ENCODE measurements around the gene NSD2. TPM values are rescaled to one million over a fixed set of nuclear protein-coding genes. Genes with fewer than 3 reads are reported as not detected.

The NSD2 gene
- total RNA-seq, 3 donors from 2014 or later = 84.0 to 97.0 (median 91.0) TPM

DNA sequence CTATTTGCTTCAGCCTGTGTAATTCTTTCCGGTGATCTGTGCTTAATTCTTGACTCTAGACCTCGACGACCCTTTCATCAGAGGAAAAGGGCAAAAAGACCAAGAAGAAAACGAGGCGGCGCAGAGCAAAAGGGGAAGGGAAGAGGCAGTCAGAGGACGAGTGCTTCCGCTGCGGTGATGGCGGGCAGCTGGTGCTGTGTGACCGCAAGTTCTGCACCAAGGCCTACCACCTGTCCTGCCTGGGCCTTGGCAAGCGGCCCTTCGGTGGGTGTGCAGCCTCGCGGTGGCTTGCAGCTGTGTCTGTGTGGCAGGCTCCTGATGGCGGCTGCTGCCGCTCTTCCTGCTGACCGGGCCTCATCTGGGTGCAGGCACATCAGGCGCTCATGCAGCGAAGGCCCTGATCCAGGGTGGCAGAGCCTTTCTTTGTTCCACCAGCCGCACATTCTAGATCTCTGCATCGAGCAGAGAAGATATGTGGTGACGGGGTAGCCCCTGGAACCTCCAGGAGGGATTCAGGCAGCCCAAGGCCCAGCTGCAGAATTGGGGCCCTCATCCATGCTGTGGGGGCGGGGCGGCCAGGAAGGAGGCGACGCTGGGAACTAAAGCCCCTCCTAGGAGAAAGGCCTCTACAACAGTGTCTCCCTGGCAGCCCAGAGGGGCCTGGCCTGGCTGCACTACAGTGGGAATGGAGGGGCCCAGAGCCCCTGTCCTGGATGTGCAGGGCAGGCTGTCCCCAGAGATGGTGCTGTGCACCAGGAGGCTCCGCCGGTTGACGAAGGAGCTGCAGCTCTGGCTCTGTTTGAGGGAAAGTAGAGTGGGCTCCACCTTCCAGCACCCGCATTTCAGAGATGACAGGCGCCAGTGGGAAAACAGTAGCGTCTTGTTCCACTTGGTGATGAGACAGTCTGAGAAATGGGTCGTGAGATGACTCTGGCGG is 105.5 kb downstream of the NSD2 start:
- Mint-ChIP-seq H3K4me3 (no peak overlapping the region), H3K27me3 (ENCODE audit: low read depth) (no peaks in the 10 kb centered on the region), H3K4me1 (ENCODE audit: low read depth) (no peaks in the 10 kb centered on the region), H3K36me3 (ENCODE audit: insufficient read depth) (peaks cover 20% of the 10 kb centered on the region), H3K9me3 (no peaks in the 10 kb centered on the region)
- DNase-seq = no peak
- no peak for ATAC-seq

DNA sequence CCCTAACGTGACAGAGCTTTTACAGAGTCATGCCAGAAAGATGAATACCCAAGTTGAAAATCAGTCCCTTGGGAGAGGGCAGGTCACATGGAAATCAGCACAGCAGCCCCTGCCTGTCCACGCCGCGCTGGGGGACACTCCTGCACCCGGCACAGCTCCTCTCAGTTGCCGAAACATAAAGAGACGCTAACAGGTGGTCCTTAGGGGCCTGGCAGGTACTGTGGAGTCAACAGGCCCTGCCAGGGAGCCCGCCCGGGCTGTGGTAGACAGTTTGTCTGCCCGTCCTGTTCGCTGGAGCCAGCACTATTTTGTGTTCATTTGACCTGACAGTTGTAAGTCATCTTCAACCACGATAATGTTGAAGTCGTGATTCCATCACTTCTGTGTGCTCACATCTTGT is 107.0 kb downstream of the NSD2 start:
- H3K4me3 Mint-ChIP-seq = no peak overlapping the region
- H3K4me1 Mint-ChIP-seq (ENCODE audit: low read depth) = no peaks in the 10 kb centered on the region
- no peaks in the 10 kb centered on the region for H3K27me3 Mint-ChIP-seq (ENCODE audit: low read depth)
- no peaks in the 10 kb centered on the region for H3K9me3 Mint-ChIP-seq
- ATAC-seq (no peak), DNase-seq (no peak)
- peaks cover 27% of the 10 kb centered on the region for H3K36me3 Mint-ChIP-seq (ENCODE audit: insufficient read depth)

DNA sequence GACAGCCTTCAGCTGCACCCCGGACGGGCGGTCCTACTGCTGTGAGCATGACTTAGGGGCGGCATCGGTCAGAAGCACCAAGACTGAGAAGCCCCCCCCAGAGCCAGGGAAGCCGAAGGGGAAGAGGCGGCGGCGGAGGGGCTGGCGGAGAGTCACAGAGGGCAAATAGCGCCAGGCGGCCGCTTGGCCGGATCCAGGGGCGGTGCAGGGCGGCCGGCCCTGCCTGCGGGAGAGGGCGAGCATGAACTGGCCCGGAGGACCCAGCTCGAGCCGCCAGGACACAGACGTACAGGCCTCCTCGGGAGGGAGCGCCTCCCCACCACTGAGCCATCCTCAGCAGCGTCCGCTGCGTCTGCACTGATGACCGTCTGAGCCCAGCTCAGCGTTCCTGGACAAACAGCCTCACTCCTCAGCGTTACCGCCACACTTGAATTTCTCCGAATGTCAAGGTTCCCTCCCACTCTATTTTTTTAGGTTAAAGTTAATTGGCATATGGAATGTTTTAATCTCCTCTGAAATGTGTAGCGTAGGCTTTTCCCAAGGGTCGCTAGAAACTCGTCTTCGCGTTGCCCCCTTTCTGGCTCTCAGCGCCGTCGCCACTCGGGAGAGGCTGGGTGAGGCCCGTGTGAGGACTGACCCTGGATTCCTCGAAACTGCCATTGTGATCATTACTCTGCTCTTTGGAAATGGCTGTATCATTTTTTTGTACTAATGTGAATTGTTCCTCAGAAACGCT is 107.7 kb downstream of the NSD2 start:
- ATAC-seq (no peak), DNase-seq (no peak)
- Mint-ChIP-seq H3K36me3 (ENCODE audit: insufficient read depth) (peaks cover 27% of the 10 kb centered on the region), H3K9me3 (no peaks in the 10 kb centered on the region), H3K4me1 (ENCODE audit: low read depth) (no peaks in the 10 kb centered on the region), H3K4me3 (no peak overlapping the region), H3K27me3 (ENCODE audit: low read depth) (no peaks in the 10 kb centered on the region)

DNA sequence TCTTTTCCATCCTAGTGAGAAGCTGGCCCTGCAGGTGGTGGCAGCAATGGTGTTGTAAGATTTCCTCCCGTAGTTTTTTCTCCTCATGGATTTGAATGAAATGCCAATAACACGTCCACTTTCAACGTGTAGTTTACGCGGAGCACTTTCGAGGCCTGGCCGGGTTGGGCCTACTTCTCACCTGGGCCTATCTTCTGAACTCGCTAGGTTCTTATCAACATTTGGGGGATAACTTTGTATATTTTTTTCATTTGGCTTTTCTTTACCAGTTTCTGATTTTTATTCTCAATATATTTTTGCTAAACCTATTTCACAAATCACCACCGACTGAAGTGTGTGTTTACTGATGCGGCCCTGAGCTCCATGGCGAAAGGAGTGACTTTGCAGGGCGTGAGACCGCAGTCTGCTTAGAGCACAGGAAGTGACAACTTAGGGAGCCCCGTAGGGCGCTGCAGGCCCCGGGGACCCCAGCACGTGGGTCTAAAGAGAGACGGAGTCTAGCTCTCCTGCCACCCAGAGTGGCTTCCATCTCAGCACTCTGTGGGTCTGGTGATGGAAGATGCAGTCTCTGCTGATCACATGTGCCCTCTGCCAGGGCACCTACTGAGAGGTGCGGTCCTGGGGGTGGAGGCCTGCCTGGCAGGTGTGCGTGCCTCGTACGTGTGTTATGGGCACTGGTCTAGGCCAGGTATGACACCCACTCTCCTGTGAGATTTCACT is 108.4 kb downstream of the NSD2 start:
- Mint-ChIP-seq H3K27me3 (ENCODE audit: low read depth) (no peaks in the 10 kb centered on the region), H3K4me3 (no peak overlapping the region), H3K9me3 (no peaks in the 10 kb centered on the region), H3K36me3 (ENCODE audit: insufficient read depth) (peaks cover 30% of the 10 kb centered on the region), H3K4me1 (ENCODE audit: low read depth) (no peaks in the 10 kb centered on the region)
- no peak for ATAC-seq
- DNase-seq = no peak

DNA sequence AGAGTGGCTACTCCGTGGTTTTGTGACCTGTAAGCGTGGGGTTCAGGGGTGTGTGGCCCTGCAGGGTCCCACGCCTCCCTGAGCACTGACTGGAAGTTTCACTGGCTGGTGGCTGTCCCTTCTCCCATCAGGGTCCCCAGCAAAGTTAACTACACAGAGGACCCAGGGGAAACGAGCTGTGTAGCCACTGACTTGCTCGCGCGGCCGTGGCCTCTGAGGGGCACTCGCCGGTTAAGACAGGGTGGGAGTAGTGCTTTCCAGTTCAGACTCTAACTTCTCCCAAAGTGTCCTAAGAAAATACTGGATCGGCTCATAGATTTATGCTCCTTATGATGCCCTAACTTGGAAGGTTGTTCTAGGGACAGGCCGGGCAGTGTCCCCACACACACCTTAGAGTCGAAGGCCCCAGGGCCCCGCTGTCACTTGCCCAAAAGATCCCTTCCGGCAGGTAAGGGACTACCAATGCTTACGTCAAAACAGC is 109.4 kb downstream of the NSD2 start:
- Mint-ChIP-seq H3K4me3 (no peak overlapping the region), H3K4me1 (ENCODE audit: low read depth) (no peaks in the 10 kb centered on the region), H3K9me3 (no peaks in the 10 kb centered on the region), H3K27me3 (ENCODE audit: low read depth) (no peaks in the 10 kb centered on the region), H3K36me3 (ENCODE audit: insufficient read depth) (peaks cover 30% of the 10 kb centered on the region)
- no peak for ATAC-seq
- DNase-seq = no peak

DNA sequence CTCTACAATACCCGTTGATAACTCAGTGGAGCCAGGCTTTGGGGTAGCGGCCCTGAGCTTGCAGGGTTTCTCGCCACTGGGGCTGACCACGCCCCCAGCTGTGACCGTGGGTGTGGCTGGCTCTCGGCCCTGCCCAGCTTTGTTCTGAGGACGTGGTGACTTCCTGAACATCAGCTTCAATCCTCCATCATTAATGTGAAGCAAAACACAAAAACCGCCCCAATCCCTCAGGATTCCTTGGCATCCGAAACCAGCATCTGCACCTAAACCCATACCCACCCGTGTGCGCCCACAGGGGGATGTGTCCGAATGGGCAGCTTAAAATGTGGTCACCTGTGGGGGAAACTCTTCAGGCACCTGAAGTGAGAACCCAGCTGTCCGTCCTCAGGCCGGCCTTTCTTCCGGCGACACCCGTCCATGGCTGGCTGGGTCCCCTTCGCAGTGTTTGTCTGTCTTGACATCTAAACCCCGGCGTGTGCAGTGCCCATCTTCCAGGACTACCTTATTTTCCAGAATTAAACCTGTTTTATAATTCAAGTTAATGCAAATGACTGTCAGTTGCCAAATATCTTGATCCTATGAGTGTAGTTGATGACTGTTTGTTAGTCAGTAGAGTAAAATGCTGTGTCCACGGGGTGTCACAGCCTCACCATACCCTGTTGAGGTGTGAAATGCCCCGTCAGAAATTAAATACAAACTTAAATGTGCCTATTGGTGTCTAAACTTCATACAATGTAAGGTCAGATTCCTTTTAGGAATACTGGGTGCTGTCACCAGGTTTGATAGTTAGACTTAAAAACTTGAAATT is 110.3 kb downstream of the NSD2 start:
- no peak for ATAC-seq
- H3K27me3 Mint-ChIP-seq (ENCODE audit: low read depth) = no peaks in the 10 kb centered on the region
- no peaks in the 10 kb centered on the region for H3K4me1 Mint-ChIP-seq (ENCODE audit: low read depth)
- no peak for DNase-seq
- peaks cover 26% of the 10 kb centered on the region for H3K36me3 Mint-ChIP-seq (ENCODE audit: insufficient read depth)
- no peak overlapping the region for H3K4me3 Mint-ChIP-seq
- no peaks in the 10 kb centered on the region for H3K9me3 Mint-ChIP-seq

DNA sequence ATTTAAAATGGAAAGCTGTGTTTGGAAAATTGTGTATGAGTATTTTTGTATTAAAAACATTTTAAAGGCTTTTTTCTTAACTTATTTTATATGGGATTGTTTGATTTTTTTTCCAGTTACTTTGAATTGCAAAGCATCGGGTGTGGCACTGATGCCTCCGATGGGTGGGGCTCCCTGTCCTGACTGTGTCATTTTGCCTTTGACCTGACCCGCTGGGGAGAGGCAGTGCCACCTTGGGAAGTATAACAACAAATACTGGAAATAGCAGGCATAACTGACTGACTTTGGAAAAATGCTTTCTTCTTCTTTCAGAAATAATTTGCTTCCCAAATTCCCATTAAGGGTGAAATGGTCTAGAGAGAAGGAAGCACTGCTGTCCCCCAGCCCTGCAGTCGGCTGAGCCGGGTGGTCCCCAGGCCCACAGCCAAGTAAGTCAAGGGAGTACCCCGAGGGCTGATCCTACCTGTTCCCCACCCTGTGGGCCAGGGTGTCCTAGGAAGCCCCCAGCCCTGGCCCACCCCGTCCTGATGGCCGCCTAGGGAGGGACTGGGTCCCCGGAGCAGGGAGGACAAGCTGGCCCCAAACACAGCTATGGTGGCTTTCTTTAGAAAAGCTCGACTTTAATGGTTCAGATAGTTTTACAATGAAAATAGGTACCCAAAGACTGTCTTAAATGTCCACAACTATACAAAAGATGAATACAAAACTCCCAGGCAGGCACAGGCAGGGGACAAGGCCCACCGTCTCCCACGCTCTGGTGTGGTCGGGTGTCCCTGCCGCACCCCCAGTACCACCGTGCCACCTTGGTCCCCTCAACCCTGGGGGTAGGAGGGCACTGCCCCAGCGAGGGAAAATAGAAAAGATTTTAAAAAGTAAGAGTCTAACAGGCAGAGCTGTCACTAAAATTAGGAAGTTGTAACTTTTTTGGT is 111.2 kb downstream of the NSD2 start:
- Mint-ChIP-seq H3K36me3 (ENCODE audit: insufficient read depth) (peaks cover 26% of the 10 kb centered on the region), H3K4me3 (no peak overlapping the region), H3K9me3 (no peaks in the 10 kb centered on the region), H3K27me3 (ENCODE audit: low read depth) (no peaks in the 10 kb centered on the region), H3K4me1 (ENCODE audit: low read depth) (no peaks in the 10 kb centered on the region)
- ATAC-seq (no peak), DNase-seq (no peak)

DNA sequence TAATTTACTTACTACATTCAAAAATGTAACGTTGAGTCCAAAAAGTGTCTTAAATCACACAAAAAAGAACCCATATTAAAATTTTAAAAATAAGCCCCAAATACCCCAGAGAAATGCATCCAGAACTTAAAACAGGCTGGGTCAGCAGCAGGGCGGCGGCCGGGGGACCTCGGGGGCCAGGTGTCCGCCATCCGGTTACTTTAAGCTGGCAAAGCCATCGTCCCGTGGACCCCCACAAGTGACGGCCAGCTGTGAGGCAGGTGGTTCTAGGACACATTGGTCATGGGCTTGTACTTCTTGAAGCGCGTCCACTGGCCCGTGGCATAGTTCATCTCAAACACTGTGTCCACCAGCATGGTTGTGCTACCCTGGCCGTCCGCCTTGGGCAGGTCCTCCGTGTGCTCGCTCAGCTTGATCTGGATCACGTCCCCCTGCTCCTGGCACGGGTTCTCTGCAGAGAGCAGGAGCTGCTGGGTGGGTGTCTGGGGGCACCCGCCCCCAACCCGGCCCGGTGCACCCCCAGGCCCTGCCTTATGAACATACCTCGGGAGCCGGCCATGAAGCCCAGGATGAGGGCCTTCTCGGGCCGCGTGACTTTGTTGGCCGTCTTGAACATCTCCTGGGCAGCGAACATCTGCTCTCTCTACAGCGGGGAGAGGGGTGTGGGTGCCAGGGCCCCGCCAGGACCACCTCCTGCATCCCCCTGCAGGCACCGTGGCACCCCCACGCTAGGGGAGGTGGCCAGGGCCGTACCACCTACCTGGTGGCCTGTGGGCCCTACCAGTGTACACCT is 112.1 kb downstream of the NSD2 start:
- ATAC-seq (no peak), DNase-seq (no peak)
- no peaks in the 10 kb centered on the region for H3K9me3 Mint-ChIP-seq

DNA sequence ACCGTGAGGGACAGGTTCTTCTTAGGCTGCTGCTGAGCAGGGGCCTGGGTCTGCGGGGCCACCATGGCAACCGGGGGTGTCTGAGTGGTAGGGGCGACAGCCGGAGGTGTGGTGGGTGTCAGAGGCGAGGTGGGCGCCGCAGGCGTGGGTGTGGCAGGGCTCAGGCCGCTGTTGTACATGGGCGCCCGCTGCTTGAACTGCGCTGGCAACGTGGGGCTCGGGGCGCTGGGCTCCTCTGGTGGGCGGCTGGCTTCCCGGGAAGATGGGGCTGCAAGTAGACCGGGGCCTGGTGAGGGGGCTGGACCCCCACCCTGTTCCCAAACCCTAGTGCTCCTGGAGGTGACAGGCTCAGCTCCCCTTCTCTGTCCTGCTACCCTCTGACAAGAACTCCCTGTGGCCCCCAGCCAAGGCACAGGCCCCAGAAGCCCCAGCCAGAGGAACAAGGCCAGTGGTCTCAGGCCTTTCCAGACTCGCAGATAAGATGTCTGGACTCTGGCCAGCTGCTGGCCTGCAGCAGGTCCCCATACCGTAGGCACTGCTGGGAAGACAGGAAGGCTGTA is 112.7 kb downstream of the NSD2 start:
- no peaks in the 10 kb centered on the region for H3K9me3 Mint-ChIP-seq
- DNase-seq (no peak), ATAC-seq (no peak)
- no peaks in the 10 kb centered on the region for H3K27me3 Mint-ChIP-seq (ENCODE audit: low read depth)
- no peak overlapping the region for H3K4me3 Mint-ChIP-seq
- H3K36me3 Mint-ChIP-seq (ENCODE audit: insufficient read depth) = peaks cover 19% of the 10 kb centered on the region
- no peaks in the 10 kb centered on the region for H3K4me1 Mint-ChIP-seq (ENCODE audit: low read depth)

More for the DNA sequence above, 112.1 kb downstream of the NSD2 start:
- Mint-ChIP-seq H3K4me3 (no peak overlapping the region), H3K27me3 (ENCODE audit: low read depth) (no peaks in the 10 kb centered on the region), H3K36me3 (ENCODE audit: insufficient read depth) (peaks cover 23% of the 10 kb centered on the region), H3K4me1 (ENCODE audit: low read depth) (no peaks in the 10 kb centered on the region)

DNA sequence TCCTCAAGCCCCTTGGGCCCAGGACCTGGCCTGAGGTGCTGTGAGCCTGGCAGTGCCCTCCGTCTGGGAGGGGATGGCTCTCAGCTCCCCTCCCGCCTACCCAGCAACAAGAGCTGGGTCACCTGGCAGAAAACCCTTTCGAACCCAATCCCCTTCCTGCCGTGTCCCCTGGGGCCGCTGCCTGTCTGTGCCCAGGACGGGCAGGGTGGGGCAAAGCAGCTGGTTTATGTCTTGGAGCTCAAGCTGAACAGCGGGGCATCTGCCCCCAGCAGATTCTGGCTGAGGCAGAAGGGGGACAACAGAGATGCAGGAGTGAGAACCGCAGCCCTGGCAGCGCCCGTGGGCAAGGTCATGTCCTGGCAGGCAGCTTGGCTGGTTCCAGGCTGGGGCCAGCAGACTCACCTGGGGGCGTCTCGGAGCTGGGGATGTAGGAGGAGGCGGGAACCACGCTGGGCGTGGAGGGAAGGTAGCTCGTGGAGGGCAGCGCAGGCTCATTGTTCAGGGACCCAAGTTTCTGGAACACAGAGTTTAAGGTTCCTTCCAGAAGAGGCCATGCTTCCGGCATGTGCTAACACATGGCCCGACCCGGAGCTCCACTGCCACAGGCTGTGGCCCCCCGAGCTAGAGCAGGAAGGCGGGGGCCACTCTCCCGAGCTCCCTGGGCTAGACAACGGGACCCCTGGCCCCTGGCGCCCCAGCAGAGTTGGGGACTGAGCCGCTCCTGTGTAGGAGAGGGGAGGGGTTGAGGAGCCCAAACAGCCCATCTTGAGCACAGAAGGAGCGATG is 113.4 kb downstream of the NSD2 start:
- no peak for ATAC-seq
- Mint-ChIP-seq H3K27me3 (ENCODE audit: low read depth) (no peaks in the 10 kb centered on the region), H3K36me3 (ENCODE audit: insufficient read depth) (peaks cover 14% of the 10 kb centered on the region), H3K9me3 (no peaks in the 10 kb centered on the region), H3K4me1 (ENCODE audit: low read depth) (no peaks in the 10 kb centered on the region), H3K4me3 (no peak overlapping the region)
- no peak for DNase-seq

DNA sequence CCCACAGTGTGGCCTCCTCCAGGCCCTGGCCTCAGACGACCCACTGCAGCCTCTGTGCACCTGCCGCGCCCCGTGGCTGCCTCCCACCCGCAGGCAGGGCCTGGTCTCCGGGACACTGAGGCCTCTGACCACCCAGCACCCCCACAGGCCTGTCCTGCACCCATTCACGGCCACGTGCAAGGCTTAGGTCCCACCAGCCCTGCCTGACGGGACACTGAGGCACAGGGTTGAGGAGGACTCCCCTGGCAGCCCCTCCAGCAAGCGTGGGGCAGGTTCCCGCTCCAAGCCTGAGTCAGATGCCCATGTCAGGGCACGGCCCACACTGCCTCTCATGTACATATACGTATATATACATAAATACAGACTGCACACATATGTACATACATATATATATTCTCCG is 114.1 kb downstream of the NSD2 start:
- Mint-ChIP-seq H3K4me1 (ENCODE audit: low read depth) (no peaks in the 10 kb centered on the region), H3K4me3 (no peak overlapping the region), H3K36me3 (ENCODE audit: insufficient read depth) (peaks cover 17% of the 10 kb centered on the region), H3K27me3 (ENCODE audit: low read depth) (no peaks in the 10 kb centered on the region), H3K9me3 (no peaks in the 10 kb centered on the region)
- ATAC-seq (no peak), DNase-seq (no peak)
